ENCODE results near the gene AIFM2.

Gene AIFM2

DNA sequence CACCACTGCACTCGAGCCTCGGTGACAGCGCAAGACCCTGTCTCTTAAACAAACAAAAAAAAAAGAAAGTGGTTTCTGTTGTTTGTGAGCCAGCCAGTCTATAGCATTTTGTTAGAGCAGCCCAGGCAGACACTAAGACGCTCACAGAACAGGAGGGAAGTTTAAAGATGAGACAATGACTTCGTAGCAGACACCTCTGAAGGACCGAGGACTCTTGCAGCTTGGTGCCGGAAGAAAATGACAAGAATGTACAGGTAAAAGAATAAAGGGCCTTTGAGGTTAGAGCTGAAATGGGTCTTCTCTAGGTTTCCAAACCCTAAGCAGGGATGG lies 40.3 kb downstream of the AIFM2 start:
- no peak for DNase-seq (ENCODE audit: low spot score)
- no peak overlapping the region for H3K27ac ChIP-seq
- ChIA-PET CTCF (no interaction called here), POLR2A (ENCODE audit: low non-redundant PET) (no interaction called here)
- TF ChIP-seq, protein P1, sequence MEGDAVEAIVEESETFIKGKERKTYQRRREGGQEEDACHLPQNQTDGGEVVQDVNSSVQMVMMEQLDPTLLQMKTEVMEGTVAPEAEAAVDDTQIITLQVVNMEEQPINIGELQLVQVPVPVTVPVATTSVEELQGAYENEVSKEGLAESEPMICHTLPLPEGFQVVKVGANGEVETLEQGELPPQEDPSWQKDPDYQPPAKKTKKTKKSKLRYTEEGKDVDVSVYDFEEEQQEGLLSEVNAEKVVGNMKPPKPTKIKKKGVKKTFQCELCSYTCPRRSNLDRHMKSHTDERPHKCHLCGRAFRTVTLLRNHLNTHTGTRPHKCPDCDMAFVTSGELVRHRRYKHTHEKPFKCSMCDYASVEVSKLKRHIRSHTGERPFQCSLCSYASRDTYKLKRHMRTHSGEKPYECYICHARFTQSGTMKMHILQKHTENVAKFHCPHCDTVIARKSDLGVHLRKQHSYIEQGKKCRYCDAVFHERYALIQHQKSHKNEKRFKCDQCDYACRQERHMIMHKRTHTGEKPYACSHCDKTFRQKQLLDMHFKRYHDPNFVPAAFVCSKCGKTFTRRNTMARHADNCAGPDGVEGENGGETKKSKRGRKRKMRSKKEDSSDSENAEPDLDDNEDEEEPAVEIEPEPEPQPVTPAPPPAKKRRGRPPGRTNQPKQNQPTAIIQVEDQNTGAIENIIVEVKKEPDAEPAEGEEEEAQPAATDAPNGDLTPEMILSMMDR (conservative IDR thresholded peaks at IDR 0.05; ENCODE audit: low read depth), result no peak

DNA sequence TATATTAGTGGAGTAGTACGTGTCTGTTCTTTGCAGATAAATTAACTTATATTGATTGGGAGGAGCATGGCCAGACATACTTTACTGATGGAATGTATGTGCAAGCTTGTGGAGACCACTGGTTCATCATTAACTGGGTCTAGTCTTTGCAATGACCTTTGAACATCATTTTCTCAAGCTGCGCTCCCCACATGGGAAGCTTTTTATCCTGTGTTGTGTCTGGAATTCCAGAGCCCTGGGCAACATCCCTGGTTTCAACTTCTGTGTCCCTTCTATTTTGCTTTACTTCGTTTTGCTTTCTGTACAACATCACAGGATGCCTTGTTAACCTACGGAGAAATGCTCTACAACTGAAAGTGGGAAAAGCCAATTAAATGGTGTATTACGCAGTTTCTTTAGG lies 41.7 kb downstream of the AIFM2 start:
- no peak for DNase-seq (ENCODE audit: low spot score)
- TF ChIP-seq, protein P1 (conservative IDR thresholded peaks at IDR 0.05; ENCODE audit: low read depth), result no peak
- ChIA-PET CTCF (no interaction called here), POLR2A (ENCODE audit: low non-redundant PET) (no interaction called here)
- H3K27ac ChIP-seq, result no peak overlapping the region

DNA sequence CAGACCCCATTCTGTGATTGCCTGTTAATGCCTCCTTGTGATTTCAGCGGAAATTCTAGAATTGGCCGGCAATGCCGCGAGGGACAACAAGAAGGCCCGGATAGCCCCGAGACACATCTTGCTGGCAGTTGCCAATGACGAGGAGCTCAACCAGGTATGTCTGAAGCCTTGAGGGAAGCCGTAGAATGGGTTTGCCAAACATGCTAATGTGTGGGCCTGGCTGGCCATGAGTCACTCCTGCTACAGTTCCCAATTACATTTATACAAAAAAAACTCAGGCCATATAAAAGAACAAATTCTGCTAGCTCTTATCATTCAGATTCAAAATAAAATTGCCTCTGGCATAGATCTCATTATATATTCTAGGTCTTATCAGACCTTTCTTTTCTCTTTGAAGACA lies 42.6 kb downstream of the AIFM2 start:
- no peak for DNase-seq (ENCODE audit: low spot score)
- CTCF ChIA-PET, result no interaction called here
- H3K27ac ChIP-seq, result no peak overlapping the region
- POLR2A ChIA-PET (ENCODE audit: low non-redundant PET), result no interaction called here
- TF ChIP-seq, protein P1 (conservative IDR thresholded peaks at IDR 0.05; ENCODE audit: low read depth), result no peak

DNA sequence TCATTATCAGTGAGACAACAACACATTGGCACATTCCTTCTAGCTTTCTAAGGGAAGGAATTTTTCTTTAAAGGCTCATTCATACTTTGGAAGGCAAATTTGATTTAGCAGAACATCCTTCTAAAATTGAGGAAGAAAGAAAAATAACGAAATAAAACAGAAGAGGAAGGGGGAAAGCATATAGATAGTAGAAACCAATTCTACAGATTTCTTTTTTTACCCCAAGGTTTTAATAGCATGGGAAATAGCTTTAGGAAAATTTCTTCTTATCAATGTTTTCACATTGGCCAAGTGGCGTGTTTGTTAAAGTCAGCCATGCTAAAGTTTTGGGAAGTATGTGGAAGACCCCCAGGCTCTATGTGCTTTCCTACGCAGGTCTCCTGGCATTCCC lies 44.3 kb downstream of the AIFM2 start:
- no peak for DNase-seq (ENCODE audit: low spot score)
- H3K27ac ChIP-seq, result no peak overlapping the region
- TF ChIP-seq, protein P1 (conservative IDR thresholded peaks at IDR 0.05; ENCODE audit: low read depth), result no peak
- CTCF ChIA-PET, result no interaction called here
- POLR2A ChIA-PET (ENCODE audit: low non-redundant PET), result no interaction called here

DNA sequence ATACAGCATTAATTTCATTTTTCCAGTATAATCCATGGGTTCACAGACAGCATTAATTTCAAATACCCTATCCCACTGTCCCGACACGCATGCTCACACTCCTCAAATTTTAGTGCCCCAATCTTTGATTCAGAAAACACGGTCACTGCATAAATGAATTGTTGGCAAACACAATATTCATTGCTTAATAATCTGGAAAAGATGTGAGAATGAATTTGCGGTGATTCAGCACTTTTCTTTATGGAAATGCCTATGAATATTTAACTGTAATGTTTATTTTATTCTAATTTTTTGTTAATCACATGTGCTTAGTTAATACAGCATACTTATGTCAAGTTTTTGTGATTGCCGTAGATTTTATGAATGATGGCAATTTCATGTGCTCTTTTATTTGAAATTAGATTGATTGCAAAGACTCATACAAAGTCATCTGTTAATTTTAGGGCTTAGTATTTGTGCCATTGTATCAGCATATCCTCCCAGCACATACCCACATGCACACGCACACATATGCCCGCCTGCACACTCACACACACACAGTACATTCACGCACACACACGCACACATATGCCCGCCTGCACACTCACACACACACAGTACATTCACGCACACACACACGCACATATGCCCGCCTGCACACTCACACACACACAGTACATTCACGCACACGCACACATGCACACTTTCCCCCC lies 44.9 kb downstream of the AIFM2 start:
- DNase-seq (ENCODE audit: low spot score), result no peak
- ChIA-PET POLR2A (ENCODE audit: low non-redundant PET) (no interaction called here), CTCF (no interaction called here)
- TF ChIP-seq, protein P1 (conservative IDR thresholded peaks at IDR 0.05; ENCODE audit: low read depth), result no peak
- no peak overlapping the region for H3K27ac ChIP-seq

DNA sequence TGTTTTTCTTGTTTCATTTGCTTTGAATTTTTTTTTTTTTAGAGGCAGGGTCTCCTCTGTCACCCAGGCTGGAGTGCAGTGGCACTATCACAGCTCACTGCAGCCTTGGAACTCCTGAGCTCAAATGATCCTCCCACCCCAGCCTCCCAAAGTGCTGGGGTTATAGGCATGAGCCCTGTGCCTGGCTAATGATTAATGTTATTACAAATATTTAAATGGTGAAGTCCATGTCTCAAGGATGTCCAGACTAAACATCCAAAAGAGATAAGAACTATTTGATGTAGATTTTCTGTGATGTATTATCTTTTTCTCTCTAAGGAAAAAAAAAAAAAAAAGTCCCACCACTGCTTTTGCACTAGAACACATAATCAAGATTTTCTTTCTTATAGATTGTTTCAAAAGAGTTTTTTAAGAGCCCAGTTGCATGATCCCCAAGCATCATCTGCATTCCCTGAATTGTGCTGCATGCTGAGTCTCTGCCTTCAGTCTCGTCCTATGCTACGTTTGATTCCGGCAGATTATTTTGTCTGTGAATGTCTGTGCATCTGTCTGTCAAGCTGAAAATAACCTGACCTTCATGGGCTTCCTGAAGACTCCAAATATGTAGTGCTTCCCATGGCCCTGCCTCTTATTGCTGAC lies 46.5 kb downstream of the AIFM2 start:
- TF ChIP-seq, protein P1 (conservative IDR thresholded peaks at IDR 0.05; ENCODE audit: low read depth), result no peak
- DNase-seq (ENCODE audit: low spot score), result no peak
- POLR2A ChIA-PET (ENCODE audit: low non-redundant PET), result no interaction called here
- CTCF ChIA-PET, result no interaction called here
- H3K27ac ChIP-seq, result no peak overlapping the region
